Measurements from ENCODE around the gene ADAMTS16. TPM values are rescaled to one million over a fixed set of nuclear protein-coding genes. Genes with fewer than 3 reads are reported as not detected.

The ADAMTS16 gene
- total RNA-seq, 1 donor, result not detected

GRCh38 chr5:5367739-5368138 lies 227.6 kb downstream of the ADAMTS16 start:
- DNase-seq (ENCODE audit: low read depth in 2 of 3, low spot score in 2 of 3), result no peak

- DNase-seq (ENCODE audit: low read depth in 2 of 3, low spot score in 2 of 3), result no peak
Observed at GRCh38 chr5:5369051-5369605, 229.0 kb downstream of the ADAMTS16 start.

Small RNAs within 50 kb of the gene (small RNA-seq; reads per million reads assigned to genes)
- not detected for gene RN7SKP73

Data from hematopoietic multipotent progenitor cell (in vitro differentiated cells).